Measurements from ENCODE around the gene ETV3.

The ETV3 gene

GRCh38 chr1:157111396-157112165 lies 26.6 kb downstream of the ETV3 start:
- in situ Hi-C loops (cut with MboI; ENCODE audit: low pct_unique_long_range_greater_than_20kb, low sequenced_read_pairs, unreplicated experiment), result no loop called here
- DNase-seq (ENCODE audit: low spot score), result no peak
- no peak for TF ChIP-seq CTCF (IDR thresholded peaks at IDR 0.05; ENCODE audit: extremely low read depth, insufficient read depth, missing control alignments)

- TF ChIP-seq CTCF (IDR thresholded peaks at IDR 0.05; ENCODE audit: extremely low read depth, insufficient read depth, missing control alignments), result no peak
- in situ Hi-C loops (cut with MboI; ENCODE audit: low pct_unique_long_range_greater_than_20kb, low sequenced_read_pairs, unreplicated experiment), result no loop called here
- DNase-seq (ENCODE audit: low spot score), result peak; percentile 7
These were observed 27.5 kb downstream of the ETV3 start for GRCh38 chr1:157110686-157111085.

- in situ Hi-C loops (cut with MboI; ENCODE audit: low pct_unique_long_range_greater_than_20kb, low sequenced_read_pairs, unreplicated experiment), result no loop called here
- TF ChIP-seq CTCF (IDR thresholded peaks at IDR 0.05; ENCODE audit: extremely low read depth, insufficient read depth, missing control alignments), result no peak
These were observed 28.2 kb downstream of the ETV3 start for GRCh38 chr1:157110003-157110402.

GRCh38 chr1:157108448-157108847 lies 29.7 kb downstream of the ETV3 start:
- in situ Hi-C loops (cut with MboI; ENCODE audit: low pct_unique_long_range_greater_than_20kb, low sequenced_read_pairs, unreplicated experiment), result no loop called here
- TF ChIP-seq CTCF (IDR thresholded peaks at IDR 0.05; ENCODE audit: extremely low read depth, insufficient read depth, missing control alignments), result no peak
- DNase-seq (ENCODE audit: low spot score), result no peak

More at GRCh38 chr1:157110003-157110402, 28.2 kb downstream of the ETV3 start:
- DNase-seq (ENCODE audit: low spot score), result peak; percentile 11

- no peak for TF ChIP-seq CTCF (IDR thresholded peaks at IDR 0.05; ENCODE audit: extremely low read depth, insufficient read depth, missing control alignments)
- DNase-seq (ENCODE audit: low spot score), result no peak
- in situ Hi-C loops (cut with MboI; ENCODE audit: low pct_unique_long_range_greater_than_20kb, low sequenced_read_pairs, unreplicated experiment), result no loop called here
These were observed 30.5 kb downstream of the ETV3 start for GRCh38 chr1:157107702-157108101.

- no peak for DNase-seq (ENCODE audit: low spot score)
- in situ Hi-C loops (cut with MboI; ENCODE audit: low pct_unique_long_range_greater_than_20kb, low sequenced_read_pairs, unreplicated experiment), result no loop called here
- no peak for TF ChIP-seq CTCF (IDR thresholded peaks at IDR 0.05; ENCODE audit: extremely low read depth, insufficient read depth, missing control alignments)
These were observed 31.4 kb downstream of the ETV3 start for GRCh38 chr1:157106813-157107189.

Data from GM13977 (cell line).